SK-N-SH (cell line): ENCODE results near the gene PNPLA5. TPM values are rescaled to one million over a fixed set of nuclear protein-coding genes. Genes with fewer than 3 reads are reported as not detected.

Experiments used
- CTCF ChIA-PET: fragments of 300-600, 350-600 bp; formaldehyde crosslinking; extraction: SDS; loops from one replicate; lab custom pipeline; 2021; lab: Yijun Ruan, JAX
- POLR2A ChIA-PET: fragments of 350-600 bp; sonication (Branson Sonifier 250); formaldehyde crosslinking; extraction: SDS; loops from one replicate; lab custom pipeline; 2020; ENCODE audit warnings: antibody characterized with exemption, inconsistent platforms; lab: Yijun Ruan, JAX
- DNase-seq: peaks from one replicate; pipeline ENCODE4 v3.0.0; 2012
- H2AFZ ChIP-seq: fragments of 200-600 bp; sonication (generic); 2 replicates; pipeline ENCODE4 v1.8.1; 2016; ENCODE audit warnings: antibody characterized with exemption, mild to moderate bottlenecking, low read depth
- H3F3A ChIP-seq: fragments of 200-600 bp; sonication (generic); replicated peaks from 2 replicates; pipeline ENCODE3; 2016; ENCODE audit warnings: antibody characterized with exemption, mild to moderate bottlenecking; ENCODE audit not compliant: insufficient read depth
- H3K27ac ChIP-seq, 2 experiments: fragments of 200-500 bp in 1 of 2; fragments of 200-600 bp in 1 of 2; sonication (Bioruptor generic) in 1 of 2; sonication (generic), shearing (Covaris generic) in 1 of 2; 2 replicates each; pipeline versions ENCODE4 v1.5.1 to v1.6.1; 2014 to 2016; ENCODE audit warnings: low read depth in 2 of 2, inconsistent platforms in 1 of 2, low read length in 1 of 2, mild to moderate bottlenecking in 1 of 2, mixed read lengths in 1 of 2
- H3K27me3 ChIP-seq: fragments of 200-600 bp; sonication (generic), shearing (Covaris generic); 2 replicates; pipeline ENCODE4 v1.6.1; 2016; ENCODE audit warnings: mixed run types; ENCODE audit not compliant: insufficient read depth
- H3K36me3 ChIP-seq, 2 experiments: fragments of 200-500 bp in 1 of 2; fragments of 200-600 bp in 1 of 2; sonication (Bioruptor generic) in 1 of 2; sonication (generic) in 1 of 2; replicated peaks in 1 of 2; 2 replicates each; pipeline versions ENCODE3 to v1.5.1; 2014 to 2016; ENCODE audit warnings: low read length in 1 of 2, mild to moderate bottlenecking in 1 of 2; ENCODE audit not compliant: insufficient read depth in 2 of 2, control insufficient read depth in 1 of 2
- H3K4me1 ChIP-seq, 2 experiments: fragments of 200-500 bp in 1 of 2; fragments of 200-600 bp in 1 of 2; sonication (Bioruptor generic) in 1 of 2; sonication (generic), shearing (Covaris generic) in 1 of 2; 2 replicates each; pipeline versions ENCODE4 v1.5.1 to v1.6.1; 2014 to 2016; ENCODE audit warnings: low read depth in 1 of 2, low read length in 1 of 2, mixed run types in 1 of 2; ENCODE audit not compliant: insufficient read depth in 2 of 2, control insufficient read depth in 1 of 2
- H3K4me2 ChIP-seq: fragments of 200-600 bp; sonication (generic), shearing (Covaris generic); 2 replicates; pipeline ENCODE4 v1.6.1; 2017; ENCODE audit warnings: mixed run types
- H3K4me3 ChIP-seq, 2 experiments: fragments of 200-500 bp in 1 of 2; fragments of 200-600 bp in 1 of 2; sonication (Bioruptor generic) in 1 of 2; sonication (generic), shearing (Covaris generic) in 1 of 2; 2 replicates each; pipeline versions ENCODE4 v1.5.1 to v1.8.1; 2014 to 2016; ENCODE audit warnings: low read depth in 2 of 2, inconsistent platforms in 1 of 2, low read length in 1 of 2, mild to moderate bottlenecking in 1 of 2, mixed read lengths in 1 of 2, moderate library complexity in 1 of 2
- H3K79me2 ChIP-seq: fragments of 200-600 bp; sonication (generic); 2 replicates; pipeline ENCODE4 v1.8.1; 2017; ENCODE audit warnings: mild to moderate bottlenecking; ENCODE audit not compliant: insufficient read depth
- H3K9ac ChIP-seq: fragments of 200-600 bp; sonication (generic); 2 replicates; pipeline ENCODE4 v1.6.1; 2017; ENCODE audit warnings: mixed run types
- H3K9me2 ChIP-seq: fragments of 200-600 bp; sonication (generic); 2 replicates; pipeline ENCODE4 v1.6.1; 2017; ENCODE audit warnings: mixed run types
- H3K9me3 ChIP-seq: fragments of 200-600 bp; sonication (generic); 2 replicates; pipeline ENCODE4 v1.6.1; 2017; ENCODE audit warnings: mixed run types, mild to moderate bottlenecking, moderate library complexity
- H4K20me1 ChIP-seq: fragments of 200-600 bp; sonication (generic); 2 replicates; pipeline ENCODE4 v1.6.1; 2017; ENCODE audit warnings: mild to moderate bottlenecking, mixed run types; ENCODE audit not compliant: insufficient read depth
- CHD2 ChIP-seq: fragments of 150-350 bp; IDR thresholded peaks from 2 replicates; pipeline ENCODE4 v1.6.1; 2018; ENCODE audit warnings: low read length; ENCODE audit not compliant: partially characterized antibody
- EZH2phosphoT487 ChIP-seq: fragments of 200-600 bp; sonication (generic); IDR thresholded peaks from 2 replicates; pipeline ENCODE4 v1.6.1; 2017; ENCODE audit warnings: low read depth, mixed run types, mild to moderate bottlenecking, antibody characterized with exemption, moderate library complexity, borderline replicate concordance
- FOSL2 ChIP-seq: IDR thresholded peaks from 2 replicates; pipeline ENCODE4 v1.4.0; 2012; ENCODE audit warnings: low read depth, mild to moderate bottlenecking, moderate library complexity, borderline replicate concordance
- FOXJ3 ChIP-seq: sonication (generic); formaldehyde crosslinking; IDR thresholded peaks from 2 replicates; pipeline ENCODE4 v1.5.1; 2020; ENCODE audit warnings: mild to moderate bottlenecking, missing genetic modification reagents
- GABPA ChIP-seq: IDR thresholded peaks from 2 replicates; pipeline ENCODE4 v1.4.0; 2012; ENCODE audit warnings: low read depth, mild to moderate bottlenecking
- GATA2 ChIP-seq: sonication (generic); formaldehyde crosslinking; IDR thresholded peaks from 2 replicates; pipeline ENCODE4 v1.5.0; 2020; ENCODE audit warnings: mild to moderate bottlenecking, missing genetic modification reagents
- JUND ChIP-seq: IDR thresholded peaks from 2 replicates; pipeline ENCODE4 v1.4.0; 2012
- MAX ChIP-seq: IDR thresholded peaks from 2 replicates; pipeline ENCODE4 v1.4.0; 2012; ENCODE audit warnings: low read depth
- MXI1 ChIP-seq: IDR thresholded peaks from 2 replicates; pipeline ENCODE4 v1.6.1; 2012; ENCODE audit warnings: mild to moderate bottlenecking, low read depth, low read length, improper control_type of control experiment
- NRF1 ChIP-seq: IDR thresholded peaks from 2 replicates; pipeline ENCODE4 v1.6.1; 2012; ENCODE audit warnings: low read depth, mild to moderate bottlenecking, low read length
- POLR2AphosphoS5 ChIP-seq: IDR thresholded peaks from 2 replicates; pipeline ENCODE4 v1.6.1; 2012; ENCODE audit warnings: low read depth, low read length
- RCOR1 ChIP-seq: fragments of 150-350 bp; IDR thresholded peaks from 2 replicates; pipeline ENCODE4 v1.6.1; 2017; ENCODE audit warnings: antibody characterized with exemption, low read length
- REST ChIP-seq: IDR thresholded peaks from 2 replicates; pipeline ENCODE4 v1.6.1; 2012; ENCODE audit warnings: mild to moderate bottlenecking, low read depth, low read length, moderate library complexity
- RXRA ChIP-seq: IDR thresholded peaks from 2 replicates; pipeline ENCODE4 v1.4.0; 2012; ENCODE audit warnings: low read depth, mild to moderate bottlenecking, borderline replicate concordance
- SMC3 ChIP-seq: IDR thresholded peaks from 2 replicates; pipeline ENCODE4 v1.6.1; 2012; ENCODE audit warnings: low read depth, low read length, improper control_type of control experiment
- TAF1 ChIP-seq: IDR thresholded peaks from 2 replicates; pipeline ENCODE4 v1.6.1; 2012; ENCODE audit warnings: low read depth, mild to moderate bottlenecking, low read length, moderate library complexity, borderline replicate concordance
- USF1 ChIP-seq: IDR thresholded peaks from 2 replicates; pipeline ENCODE4 v1.4.0; 2012; ENCODE audit warnings: low read depth, borderline replicate concordance
- ZBTB33 ChIP-seq: IDR thresholded peaks from 2 replicates; pipeline ENCODE4 v1.4.0; 2012; ENCODE audit warnings: low read depth, borderline replicate concordance
- WGBS: methylation state at CpG from one replicate; pipeline ENCODE4 v1.1.6; 2017; ENCODE audit warnings: low lambda C conversion rate; 5-methylcytosine and 5-hydroxymethylcytosine counted together
- polyA plus RNA-seq, 3 experiments: library from polyadenylated mRNA; depleted of rRNA; stranded (reverse); fragments of >200 nt; gene quantifications; 2 replicates each; pipeline ENCODE4 v1.2.3, GENCODE V29; 2012

The PNPLA5 gene
- polyA plus RNA-seq, 1 of the 3 experiments (the other 2 are of a cell fraction) = not detected

- no peaks in the 10 kb centered on the region for H3K79me2 ChIP-seq
- no peaks in the 10 kb centered on the region for H3K36me3 ChIP-seq
- TF ChIP-seq POLR2AphosphoS5 (no peak), FOSL2 (no peak), NRF1 (no peak), RXRA (no peak), GATA2 (CRISPR knock-in tag) (no peak), FOXJ3 (CRISPR knock-in tag) (no peak), GABPA (no peak), MXI1 (no peak), RCOR1 (no peak), TAF1 (no peak), JUND (no peak), MAX (no peak), EZH2phosphoT487 (no peak)
- TF ChIP-seq, all 33 proteins: peak for 0
- H3K4me3 ChIP-seq = no peak overlapping the region
- no peaks in the 10 kb centered on the region for H3F3A ChIP-seq
- H3K9me3 ChIP-seq = no peaks in the 10 kb centered on the region
- no peak overlapping the region for H3K4me2 ChIP-seq
- ChIA-PET POLR2A (no interaction called here), CTCF (interaction anchor here (1.8 kb wide), 1 partner anchor 20 kb away, joined by 15 read pairs; no protein-coding TSS in a partner anchor)
- no peak overlapping the region for H3K27ac ChIP-seq
- no peaks in the 10 kb centered on the region for H4K20me1 ChIP-seq
- WGBS = 72% methylated on average over 3 of the region's 13 CpGs
- no peak overlapping the region for H3K9ac ChIP-seq
- no peak overlapping the region for H2AFZ ChIP-seq
- H3K27me3 ChIP-seq = no peaks in the 10 kb centered on the region
- peaks cover 0 to 30% of the 10 kb centered on the region in 2 experiments; a peak in 1 of 4 replicates for H3K4me1 ChIP-seq
- H3K9me2 ChIP-seq = no peaks in the 10 kb centered on the region
- DNase-seq = no peak
Measured at GRCh38 chr22:43849731-43850130, 42.1 kb downstream of the PNPLA5 start.

- CTCF ChIA-PET = interaction anchor here (0.6 to 1.8 kb wide), 8 partner anchors 8 to 463 kb away, joined by 3 to 15 read pairs (median 3); no protein-coding TSS in a partner anchor
- no peaks in the 10 kb centered on the region for H3K79me2 ChIP-seq
- no peak overlapping the region for H3K4me2 ChIP-seq
- WGBS = 80% methylated on average over 2 of the region's 16 CpGs
- H3K4me1 ChIP-seq = peaks cover 0 to 34% of the 10 kb centered on the region in 2 experiments; a peak in 1 of 4 replicates
- H3K4me3 ChIP-seq = no peak overlapping the region
- no peaks in the 10 kb centered on the region for H4K20me1 ChIP-seq
- no peak overlapping the region for H3K9ac ChIP-seq
- POLR2A ChIA-PET = no interaction called here
- H3K36me3 ChIP-seq = no peaks in the 10 kb centered on the region
- peak; percentile 56 for DNase-seq
- no peaks in the 10 kb centered on the region for H3K9me3 ChIP-seq
- no peaks in the 10 kb centered on the region for H3F3A ChIP-seq
- H3K9me2 ChIP-seq = no peaks in the 10 kb centered on the region
- no peak overlapping the region for H3K27ac ChIP-seq
- no peak overlapping the region for H2AFZ ChIP-seq
- H3K27me3 ChIP-seq = no peaks in the 10 kb centered on the region
- TF ChIP-seq GATA2 (CRISPR knock-in tag) (no peak), MAX (no peak), ZBTB33 (no peak), CHD2 (no peak), SMC3 (peak; percentile 40; the same call in 1 of the 2 replicates), FOXJ3 (CRISPR knock-in tag) (no peak), USF1 (no peak), REST (no peak), FOSL2 (no peak)
Measured at GRCh38 chr22:43848366-43849171, 43.2 kb downstream of the PNPLA5 start.
